SK-N-DZ (cell line): Measurements from ENCODE around the gene SCARF2. TPM values are rescaled to one million over a fixed set of nuclear protein-coding genes. Genes with fewer than 3 reads are reported as not detected.
A peak's percentile ranks its signal among the peaks of the same experiment; 100 is the strongest.
"Not testable (repeated sequence)": the region's sequence is repeated elsewhere in the genome, so short reads cannot be mapped to it uniquely, and the experiment has no call there.

ENCODE experiments used
- DNase-seq: peaks from one replicate; pipeline ENCODE4 v3.0.0-alpha.2; 2015; ENCODE audit warnings: low spot score
- polyA plus RNA-seq, 2 experiments: library from polyadenylated mRNA; depleted of rRNA; stranded (reverse); fragments of >200 nt; gene quantifications; 2 replicates each; pipeline ENCODE4 v1.2.3, GENCODE V29; 2014

SCARF2 gene, protein sequence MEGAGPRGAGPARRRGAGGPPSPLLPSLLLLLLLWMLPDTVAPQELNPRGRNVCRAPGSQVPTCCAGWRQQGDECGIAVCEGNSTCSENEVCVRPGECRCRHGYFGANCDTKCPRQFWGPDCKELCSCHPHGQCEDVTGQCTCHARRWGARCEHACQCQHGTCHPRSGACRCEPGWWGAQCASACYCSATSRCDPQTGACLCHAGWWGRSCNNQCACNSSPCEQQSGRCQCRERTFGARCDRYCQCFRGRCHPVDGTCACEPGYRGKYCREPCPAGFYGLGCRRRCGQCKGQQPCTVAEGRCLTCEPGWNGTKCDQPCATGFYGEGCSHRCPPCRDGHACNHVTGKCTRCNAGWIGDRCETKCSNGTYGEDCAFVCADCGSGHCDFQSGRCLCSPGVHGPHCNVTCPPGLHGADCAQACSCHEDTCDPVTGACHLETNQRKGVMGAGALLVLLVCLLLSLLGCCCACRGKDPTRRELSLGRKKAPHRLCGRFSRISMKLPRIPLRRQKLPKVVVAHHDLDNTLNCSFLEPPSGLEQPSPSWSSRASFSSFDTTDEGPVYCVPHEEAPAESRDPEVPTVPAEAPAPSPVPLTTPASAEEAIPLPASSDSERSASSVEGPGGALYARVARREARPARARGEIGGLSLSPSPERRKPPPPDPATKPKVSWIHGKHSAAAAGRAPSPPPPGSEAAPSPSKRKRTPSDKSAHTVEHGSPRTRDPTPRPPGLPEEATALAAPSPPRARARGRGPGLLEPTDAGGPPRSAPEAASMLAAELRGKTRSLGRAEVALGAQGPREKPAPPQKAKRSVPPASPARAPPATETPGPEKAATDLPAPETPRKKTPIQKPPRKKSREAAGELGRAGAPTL
- polyA plus RNA-seq (2014; cell fraction: cytosol; rRNA removed), result 30.3 and 31.2 TPM in 2 replicates
- polyA plus RNA-seq (2014; cell fraction: nucleus; rRNA removed), result 42.9 and 46.9 TPM in 2 replicates

DNA sequence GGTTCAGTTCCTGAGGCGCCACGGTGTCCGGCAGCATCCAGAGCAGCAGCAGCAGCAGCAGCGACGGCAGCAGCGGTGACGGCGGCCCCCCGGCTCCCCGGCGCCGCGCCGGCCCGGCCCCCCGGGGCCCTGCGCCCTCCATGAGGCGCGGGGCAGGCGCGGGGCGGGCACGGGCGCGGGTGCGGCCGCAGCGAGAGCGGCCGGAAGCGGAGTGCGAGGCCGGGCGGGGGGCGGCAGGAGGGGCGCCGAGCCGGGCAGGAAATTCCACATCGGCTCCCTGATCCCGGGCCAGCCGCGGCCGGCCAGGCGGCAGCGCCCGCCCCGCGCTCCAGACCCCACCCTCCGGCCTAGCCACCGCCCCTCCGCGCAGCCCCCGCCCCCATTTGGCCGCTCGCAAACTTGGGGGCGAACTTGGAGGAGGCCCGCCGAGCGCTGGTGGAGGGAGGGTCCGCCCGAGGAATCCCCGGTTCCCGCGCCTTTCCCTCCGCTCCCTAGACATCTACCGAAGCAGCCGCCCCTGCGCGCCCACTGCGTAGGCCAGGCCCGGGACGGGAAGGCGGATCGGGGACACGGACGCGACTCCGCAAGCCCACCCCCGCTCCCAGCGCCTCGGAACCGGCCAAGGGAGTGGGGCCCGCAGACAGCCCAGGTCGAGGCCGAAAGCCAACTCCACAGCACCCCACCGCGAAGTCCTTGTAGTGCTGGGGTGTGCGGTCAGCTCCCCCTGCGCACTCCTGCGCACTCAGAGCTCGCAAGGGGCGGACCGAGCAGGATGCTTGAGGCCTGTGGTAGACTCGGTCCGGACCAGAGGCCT lies at the start of gene SCARF2:
SCARF2 (minus strand) TSS at position 213 of the 814 bp plus-strand sequence; CDS start at position 142, 71 bp downstream.
- peak; percentile 50 for DNase-seq

DNA sequence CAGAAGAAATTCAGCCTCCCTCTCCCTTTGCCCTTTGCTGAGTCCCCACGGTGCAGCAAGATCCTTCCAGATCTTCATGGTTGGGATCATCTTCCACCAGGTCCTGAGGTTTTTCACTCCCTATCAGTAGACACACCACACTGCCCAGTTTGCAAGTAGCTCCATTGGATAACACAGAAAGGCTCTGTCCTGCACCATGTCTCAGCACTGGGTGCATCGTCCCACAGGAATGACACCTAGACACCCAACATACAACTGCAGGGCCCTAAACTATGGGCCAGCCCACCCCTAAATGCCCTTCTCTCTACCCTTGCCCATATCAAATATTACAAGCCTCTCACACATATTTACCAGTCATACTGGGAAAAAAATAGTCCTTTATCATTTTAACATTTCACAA lies 48.6 kb upstream of the SCARF2 start:
- no peak for DNase-seq

DNA sequence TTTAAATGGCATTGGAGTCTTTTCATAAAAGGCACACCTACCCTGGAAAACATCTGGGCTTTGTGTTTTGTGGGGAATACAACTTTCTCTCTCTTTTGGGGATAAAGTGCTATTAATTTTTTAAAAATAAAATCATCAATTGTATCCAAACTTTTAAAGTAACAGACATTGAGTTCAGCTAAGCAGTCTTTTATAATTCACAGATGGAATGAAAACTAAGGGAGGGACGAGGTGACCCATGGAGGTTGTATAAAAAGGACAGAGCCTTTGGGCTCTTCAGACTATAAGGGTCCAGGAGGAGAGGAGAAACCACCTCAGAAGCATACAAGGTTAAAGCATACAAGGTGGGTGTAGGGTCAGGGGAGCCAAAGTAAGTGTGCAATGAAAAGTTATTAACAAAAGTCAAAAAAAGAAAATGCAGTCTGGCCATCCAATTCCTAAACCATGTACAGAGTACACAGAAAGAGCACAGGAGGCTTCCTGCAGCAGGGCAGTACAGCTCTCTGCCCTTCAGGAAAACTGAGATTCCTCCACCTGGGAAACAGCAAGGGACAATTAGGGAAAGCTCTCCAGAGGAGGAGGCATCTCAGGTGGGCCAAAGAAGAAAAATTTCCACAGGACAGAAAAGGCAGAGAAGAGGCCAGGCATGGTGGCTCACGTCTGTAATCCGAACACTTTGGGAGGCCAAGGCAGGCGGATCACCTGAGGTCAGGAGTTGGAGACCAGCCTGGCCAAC lies 47.5 kb upstream of the SCARF2 start:
- DNase-seq, result no peak

DNA sequence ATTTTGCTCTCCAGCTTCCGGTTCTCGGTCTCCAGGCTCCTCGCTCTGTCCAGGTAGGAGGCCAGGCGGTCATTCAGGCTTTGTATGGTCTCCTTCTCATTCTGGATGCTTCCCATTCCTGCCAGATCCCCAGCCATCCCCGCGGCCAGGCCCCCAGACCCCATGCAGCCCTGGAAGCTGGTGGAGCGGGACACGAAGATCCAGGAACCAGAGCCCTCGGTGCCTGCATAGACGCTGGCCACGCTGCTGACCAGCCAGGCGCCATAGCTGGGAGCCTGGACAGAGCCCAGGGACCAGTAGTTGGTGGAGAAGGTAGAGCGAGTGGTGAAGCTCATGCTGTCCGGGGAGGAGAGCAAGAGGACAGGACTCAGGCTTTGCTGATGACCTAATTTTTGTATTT lies 46.1 kb upstream of the SCARF2 start:
- no peak for DNase-seq

DNA sequence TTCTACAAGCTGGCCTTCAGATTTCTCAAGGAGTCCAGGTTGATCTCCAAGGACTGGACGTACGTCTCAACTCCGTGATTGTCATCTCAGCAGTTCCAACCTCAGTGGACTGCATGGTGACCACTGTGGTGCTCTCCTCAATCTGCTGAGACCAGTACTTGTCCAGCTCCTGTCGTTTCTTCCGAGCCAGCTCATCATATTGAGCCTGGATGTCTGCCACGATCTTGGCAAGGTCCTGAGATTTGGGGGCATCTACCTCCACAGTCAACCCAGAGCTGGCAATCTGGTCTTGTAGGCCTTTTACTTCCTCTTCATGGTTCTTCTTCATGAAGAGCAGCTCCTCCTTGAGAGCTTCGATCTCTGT lies 45.5 kb upstream of the SCARF2 start:
- not testable (repeated sequence) for DNase-seq

DNA sequence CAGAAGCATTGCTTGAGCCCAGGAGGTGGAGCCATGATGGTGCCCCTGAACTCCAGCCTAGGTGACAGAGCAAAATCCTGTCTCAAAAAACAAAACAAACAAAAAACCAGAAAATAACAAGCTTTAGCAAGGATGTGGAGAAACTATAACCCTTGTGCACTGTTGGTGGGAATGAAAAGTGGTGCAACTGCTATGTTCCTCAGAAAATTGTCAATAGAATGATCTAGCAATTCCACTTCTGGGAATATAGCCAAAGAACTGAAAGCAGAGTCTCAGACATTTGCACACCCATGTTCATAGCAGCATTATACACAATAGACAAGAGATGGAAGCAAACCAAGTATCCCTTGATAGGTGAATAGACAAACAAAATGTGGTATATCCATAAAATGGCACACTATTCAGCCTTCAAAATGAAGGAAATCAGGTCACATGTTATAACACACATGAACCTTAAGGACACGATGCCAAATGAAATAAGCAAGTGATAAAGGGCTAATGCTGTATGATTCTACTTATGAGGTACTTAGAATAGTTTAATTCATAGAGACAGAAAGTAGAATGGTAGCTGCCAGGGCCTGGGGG lies 42.1 kb upstream of the SCARF2 start:
- no peak for DNase-seq

DNA sequence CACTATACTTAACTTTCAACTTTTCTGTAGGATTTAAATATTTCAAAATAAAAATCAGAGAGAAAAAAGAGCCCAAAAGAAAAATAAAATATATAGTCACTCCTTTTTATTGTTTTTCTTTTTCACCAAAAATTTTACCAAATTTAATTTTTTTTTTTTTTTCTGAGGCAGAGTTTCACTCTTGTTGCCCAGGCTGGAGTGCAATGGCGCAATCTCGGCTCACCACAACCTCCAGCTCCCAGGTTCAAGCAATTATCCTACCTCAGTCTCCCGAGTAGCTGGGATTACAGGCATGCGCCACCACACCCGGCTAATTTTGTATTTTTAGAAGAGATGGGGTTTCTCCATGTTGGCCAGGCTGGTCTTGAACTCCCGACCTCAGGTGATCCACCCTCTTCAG lies 40.4 kb upstream of the SCARF2 start:
- not testable (repeated sequence) for DNase-seq

DNA sequence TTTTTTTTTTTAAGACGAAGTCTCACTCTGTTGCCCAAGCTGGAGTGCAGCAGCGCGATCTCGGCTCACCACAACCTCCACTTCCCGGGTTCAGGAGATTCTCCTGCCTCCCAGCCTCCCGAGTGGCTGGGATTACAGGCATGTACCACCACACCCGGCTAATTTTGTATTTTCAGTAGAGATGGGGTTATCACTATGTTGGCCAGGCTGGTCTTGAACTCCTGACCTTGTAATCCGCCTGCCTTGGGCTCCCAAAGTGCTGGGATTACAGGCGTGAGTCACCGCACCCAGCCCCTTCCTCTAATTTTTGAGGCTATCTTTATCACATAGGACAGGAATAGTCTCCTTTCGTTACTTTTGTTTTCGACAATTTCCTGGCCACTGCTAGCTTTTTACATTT lies 37.9 kb upstream of the SCARF2 start:
- DNase-seq, result not testable (repeated sequence)

DNA sequence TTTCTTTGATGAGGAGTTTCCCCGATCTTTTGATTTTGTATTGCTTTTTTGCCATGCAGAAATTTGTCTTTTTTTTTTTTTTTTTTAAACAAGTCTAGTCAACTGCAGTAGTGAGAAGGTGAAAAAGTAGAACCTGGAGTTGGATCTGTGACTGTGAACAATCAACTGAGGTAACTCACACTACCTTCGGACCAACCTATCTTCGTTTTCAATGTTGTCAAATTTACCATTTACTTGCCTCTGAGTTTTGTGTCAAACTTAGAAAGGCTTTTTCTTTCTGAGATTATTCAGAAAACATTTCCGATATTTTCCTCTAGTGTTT lies 37.5 kb upstream of the SCARF2 start:
- DNase-seq, result no peak

DNA sequence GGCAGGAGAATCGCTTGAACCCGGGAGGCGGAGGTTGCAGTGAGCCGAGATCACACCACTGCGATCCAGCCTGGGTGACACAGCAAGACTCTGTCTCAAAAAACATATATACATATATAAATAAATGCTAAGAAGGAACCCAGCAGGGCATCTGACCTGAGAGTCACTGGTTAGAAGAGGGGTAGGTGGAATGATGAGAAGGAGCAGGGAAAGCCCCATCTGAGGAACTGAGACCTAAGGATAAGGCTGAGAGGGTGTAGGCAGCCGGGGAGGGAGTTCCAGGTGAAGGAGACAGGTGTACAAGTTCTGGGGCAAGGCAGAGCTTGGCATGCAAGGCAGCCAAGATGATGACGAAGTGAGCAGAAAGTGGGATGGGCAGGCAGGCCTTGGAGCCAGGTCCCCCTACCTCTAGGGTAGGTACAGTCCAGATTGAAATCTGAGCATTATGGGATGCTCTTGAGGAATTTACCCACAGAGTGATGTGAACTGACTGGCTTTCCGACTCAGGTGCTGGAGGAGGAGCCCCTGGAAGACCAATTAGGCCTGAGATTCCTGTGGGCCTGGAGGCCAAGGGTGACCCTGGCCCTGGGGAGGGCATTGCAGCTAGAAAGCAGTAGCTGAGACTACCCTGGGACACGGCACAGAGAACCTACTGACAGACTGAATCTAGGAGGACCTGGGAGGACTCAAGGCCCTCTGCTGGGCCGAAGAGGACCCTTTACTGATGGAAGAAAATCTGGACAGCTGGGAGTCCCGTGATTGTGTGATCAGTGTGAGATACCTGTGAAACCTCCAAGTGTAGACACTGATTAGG lies 35.2 kb upstream of the SCARF2 start:
- no peak for DNase-seq

DNA sequence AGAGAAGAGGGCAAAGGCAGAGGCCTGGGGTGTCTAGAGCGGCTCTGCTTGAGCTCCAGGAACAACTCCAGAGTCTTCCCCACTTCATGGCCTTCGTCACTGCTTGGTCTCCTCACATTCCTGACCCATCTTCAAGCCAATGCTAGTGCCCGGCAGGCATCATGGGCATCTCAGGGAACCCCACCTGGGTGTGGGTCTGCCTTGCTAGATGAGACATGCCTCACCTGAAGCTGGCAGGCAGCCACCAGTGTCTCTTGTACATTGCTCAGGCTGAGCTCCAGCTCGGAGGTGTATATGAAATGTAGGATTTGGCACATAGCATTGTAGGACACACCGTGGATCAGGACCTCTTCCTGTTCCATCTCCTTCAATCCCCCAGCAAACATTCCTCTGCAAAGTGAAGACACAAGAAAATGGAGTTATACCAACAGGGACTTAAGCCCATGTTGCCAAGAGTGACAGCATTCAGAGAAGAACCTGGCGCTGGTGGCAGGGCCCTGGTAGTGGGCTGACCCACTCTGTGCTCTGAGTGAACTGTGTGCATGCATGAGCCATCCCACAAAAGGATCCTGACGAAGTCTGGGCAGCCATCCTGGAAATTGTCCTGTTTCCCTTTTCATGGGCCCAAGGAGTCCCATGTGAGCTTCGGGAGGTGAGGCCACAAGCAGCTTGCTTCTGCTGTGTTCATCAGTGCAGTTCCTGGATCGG lies 33.7 kb upstream of the SCARF2 start:
- no peak for DNase-seq

DNA sequence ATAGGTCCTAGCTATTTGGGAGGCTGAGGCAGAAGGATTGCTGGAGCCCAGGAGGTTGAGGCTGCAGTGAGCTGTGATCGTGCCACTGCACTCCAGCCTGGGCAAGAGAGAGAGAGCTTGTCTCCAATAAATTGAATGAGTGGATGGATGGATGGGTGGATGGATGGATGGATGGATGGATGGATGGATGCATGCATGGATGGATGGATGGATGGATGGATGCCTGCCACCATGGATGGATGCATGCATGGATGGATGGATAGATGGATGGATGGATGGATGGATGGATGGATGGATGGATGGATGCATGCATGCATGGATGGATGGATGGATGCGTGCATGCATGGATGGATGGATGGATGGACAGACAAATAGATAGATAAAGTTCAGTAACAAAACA lies 32.9 kb upstream of the SCARF2 start:
- not testable (repeated sequence) for DNase-seq

DNA sequence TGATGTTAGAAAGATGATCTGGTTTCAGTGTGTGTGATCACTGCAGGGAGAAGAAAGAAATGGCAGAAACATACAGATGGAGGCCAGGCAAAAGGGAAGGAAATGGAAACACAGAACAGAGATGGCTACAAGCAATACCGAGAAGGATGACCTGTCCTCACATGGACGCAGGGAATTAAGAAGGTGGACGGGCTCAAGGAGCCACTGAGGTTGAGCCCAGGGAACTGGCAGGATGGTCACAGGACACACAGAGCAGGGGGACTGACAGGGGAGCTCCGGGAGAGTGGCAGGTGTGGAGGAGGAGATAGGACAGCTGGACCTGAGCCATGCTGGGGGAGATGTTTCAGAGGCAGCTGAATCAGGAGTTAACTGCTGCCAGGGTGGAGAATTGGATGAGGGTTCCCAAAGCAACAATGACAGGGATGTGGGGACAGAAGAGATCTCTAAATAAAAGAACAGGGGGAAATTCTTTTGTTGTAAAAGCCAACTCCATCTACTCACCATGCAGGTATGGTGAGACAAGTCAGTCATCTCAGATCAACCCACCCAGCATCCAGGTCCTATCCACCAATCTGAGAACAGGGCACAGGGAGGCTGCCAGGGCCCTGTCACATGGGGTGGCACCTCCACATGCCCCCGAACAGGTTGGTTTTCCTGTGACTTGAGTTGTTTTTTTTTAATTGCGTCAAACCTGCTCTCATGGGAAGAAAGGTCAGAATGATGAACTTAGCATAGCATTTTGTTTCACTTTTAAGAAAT lies 31.7 kb upstream of the SCARF2 start:
- no peak for DNase-seq

DNA sequence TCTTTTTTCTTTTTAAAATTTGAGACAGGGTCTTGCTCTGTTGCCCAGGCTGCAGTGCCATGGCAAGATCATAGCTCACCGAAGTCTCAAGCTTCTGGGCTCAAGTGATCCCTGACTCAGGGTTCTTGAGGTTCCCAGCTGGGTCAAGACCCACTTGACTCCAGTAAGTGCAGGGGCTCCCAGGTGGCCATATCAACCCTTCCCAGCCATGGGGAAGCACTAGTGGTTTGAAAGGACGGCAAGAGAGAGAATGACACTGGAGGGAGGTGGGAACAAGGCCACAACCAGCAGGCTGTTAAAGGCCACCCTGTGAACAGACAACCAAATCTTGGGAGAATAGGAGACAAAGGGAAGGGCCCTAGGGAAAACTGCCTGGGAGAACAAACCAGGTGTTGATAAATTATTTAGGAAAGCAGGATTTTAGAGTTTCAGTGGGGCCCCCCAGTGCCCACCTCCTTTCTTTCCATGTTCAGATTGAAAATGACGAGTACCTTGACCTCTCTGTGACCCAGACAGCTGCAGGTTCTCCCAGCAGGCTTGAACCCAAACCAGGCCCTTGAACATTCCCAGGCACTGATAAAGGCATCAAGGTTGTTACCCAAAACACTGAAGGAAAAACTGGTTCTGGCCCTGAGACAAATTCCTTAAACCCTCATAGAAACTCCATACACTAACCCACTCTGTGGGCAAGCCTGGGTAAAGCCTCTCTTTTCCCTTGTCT lies 29.2 kb upstream of the SCARF2 start:
- DNase-seq, result no peak

DNA sequence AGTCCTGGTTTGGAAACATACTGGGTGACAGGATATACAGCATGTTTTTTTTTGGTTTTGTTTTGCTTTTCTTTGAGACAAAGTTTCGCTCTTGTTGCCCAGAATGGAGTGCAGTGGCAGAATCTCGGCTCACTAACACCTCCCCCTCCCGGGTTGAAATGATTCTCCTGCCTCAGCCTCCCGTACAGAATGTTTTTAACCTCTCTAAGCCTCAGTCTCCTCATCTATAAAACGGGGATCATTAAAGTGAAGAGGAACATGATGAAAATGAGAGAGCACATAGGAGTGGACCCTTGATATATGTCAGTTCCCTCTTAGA lies 28.1 kb upstream of the SCARF2 start:
- DNase-seq, result no peak

DNA sequence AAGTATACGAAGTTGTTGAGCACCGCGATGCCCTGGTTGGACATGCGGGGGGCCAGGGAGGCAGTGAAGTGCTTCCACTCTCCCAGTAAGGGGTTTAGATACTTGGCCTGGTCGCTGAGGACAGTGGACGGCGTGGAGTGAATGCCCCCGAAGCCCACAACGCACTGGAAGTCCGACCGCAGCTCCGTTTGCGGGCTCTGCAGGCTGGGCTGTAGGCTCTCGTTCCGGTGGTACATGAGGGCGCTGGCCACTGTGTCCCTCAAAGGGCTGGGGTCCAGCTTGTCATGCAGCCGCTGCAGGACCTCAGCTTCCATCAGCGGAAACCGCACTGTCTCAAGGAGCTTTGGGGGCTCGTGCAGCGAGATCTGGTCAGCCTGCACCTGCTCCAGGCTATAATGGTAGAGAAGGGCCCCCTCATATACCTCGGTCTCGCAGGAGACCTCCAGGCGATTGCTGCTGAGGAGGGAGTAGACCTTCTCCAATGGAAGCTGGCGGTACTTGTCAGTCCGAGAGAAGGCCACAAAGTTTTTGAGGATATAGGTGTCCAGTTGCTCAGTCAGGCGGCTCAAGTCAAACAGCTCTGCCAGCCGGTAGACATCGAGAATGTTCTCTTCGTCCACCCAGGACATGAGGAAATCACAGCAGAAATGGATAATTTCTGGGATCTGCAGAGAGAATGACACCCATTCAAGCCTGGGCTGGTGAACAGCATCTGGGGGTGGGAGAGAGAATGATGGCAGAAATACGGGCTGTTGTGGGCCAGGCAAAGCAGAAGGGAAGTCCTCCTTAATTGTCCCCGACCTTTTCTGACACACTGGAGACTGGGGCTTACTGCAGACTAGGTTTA lies 27.5 kb upstream of the SCARF2 start:
- DNase-seq, result no peak

DNA sequence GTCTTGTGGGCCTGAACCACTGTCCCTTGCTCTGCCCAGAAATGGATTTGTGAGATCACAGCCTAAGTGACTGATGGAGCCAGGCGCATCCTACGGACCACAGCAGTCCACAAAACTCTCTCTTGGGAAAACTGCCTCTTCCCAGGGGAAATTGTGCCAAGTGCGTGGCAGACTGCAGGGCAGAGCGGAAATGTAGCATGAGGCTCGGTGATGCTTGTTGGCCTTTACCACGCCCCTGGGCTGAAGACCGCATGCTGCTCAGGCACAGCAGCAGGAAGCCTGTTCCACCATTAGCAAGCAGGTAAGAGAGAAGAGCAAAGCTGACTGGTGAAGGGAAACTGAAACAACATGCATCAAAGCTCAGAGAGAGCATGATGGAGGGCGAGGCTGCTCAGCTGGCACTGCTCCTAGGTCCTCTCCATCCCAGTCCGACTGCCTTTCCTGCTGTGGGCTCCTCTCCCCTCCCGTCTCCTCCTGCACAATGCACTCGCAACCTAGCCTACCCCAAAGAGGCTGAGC lies 26.5 kb upstream of the SCARF2 start:
- DNase-seq, result no peak
